ENCODE data around the gene NAGPA. TPM values are rescaled to one million over a fixed set of nuclear protein-coding genes. Genes with fewer than 3 reads are reported as not detected.
A peak's percentile ranks its signal among the peaks of the same experiment; 100 is the strongest.

NAGPA gene
- total and polyA plus RNA-seq, 2 of the 8 experiments (the other 6 are each of a cell fraction or from before 2014, with no cell fraction given) = 10.1 to 13.2 TPM

DNA sequence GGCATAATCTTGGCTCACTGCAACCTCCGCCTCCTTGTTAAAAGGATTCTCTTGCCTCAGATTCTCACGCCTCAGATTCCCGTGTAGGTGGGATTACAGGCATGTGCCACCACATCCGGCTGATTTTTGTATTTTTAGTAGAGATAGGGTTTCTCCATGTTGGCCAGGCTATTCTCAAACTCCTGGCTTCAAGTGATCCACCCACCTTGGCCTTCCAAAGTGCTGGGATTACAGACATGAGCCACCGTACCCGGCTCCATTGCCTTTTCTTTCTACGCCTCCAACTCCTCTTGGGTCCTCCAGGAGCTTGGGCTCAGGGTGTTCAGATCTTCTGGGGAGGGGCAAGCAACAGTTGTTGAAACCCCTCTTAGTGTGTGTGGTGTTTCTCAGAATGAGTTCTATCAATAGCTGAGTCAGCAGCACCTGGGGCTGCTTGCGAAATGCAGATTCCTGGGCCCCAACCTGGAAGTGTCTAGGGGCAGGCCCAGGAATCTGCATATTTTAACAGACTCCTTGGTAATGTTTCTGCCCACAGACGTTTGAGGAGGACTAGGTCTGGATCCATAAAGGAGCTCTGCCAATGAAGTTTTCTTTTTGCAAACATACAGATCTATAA, 44.2 kb downstream of the NAGPA start:
- Histone ChIP-seq H3K9me3 (ENCODE audit: insufficient read depth in 2 of 2, low read depth in 1 of 2, low read length in 1 of 2) (no peaks in the 10 kb centered on the region; a peak in 1 of 4 replicates), H3K23ac (ENCODE audit: insufficient read length) (no peak overlapping the region), H4K91ac (replicated peaks; ENCODE audit: insufficient read length, low read length) (no peak overlapping the region), H3K18ac (ENCODE audit: extremely low read depth, low read length) (no peak overlapping the region), H4K8ac (ENCODE audit: extremely low read depth, insufficient read depth, low read length) (no peak overlapping the region), H3K9ac (replicated peaks in 1 of 4; ENCODE audit: extremely low read depth in 1 of 4, low read depth in 3 of 4, low read length in 3 of 4) (no peak overlapping the region), H4K5ac (ENCODE audit: insufficient read length, low read depth, low read length) (no peak overlapping the region), H4K20me1 (replicated peaks in 1 of 2; ENCODE audit: control insufficient read depth in 1 of 2, insufficient read depth in 2 of 2, low read length in 2 of 2) (no peaks in the 10 kb centered on the region), H3K4me2 (ENCODE audit: insufficient read depth in 1 of 2, low read depth in 2 of 2, low read length in 2 of 2) (no peak overlapping the region), H2BK20ac (ENCODE audit: low read length) (no peak overlapping the region), H2BK12ac (ENCODE audit: low read depth, low read length) (no peak overlapping the region), H3K23me2 (ENCODE audit: low read depth, low read length) (peaks cover 4% of the 10 kb centered on the region; the same call in 1 of the 2 replicates), H3K4me1 (replicated peaks in 1 of 4; ENCODE audit: control insufficient read depth in 3 of 4, insufficient read depth in 4 of 4, low read length in 3 of 4) (peaks cover 0 to 3% (median 1%) of the 10 kb centered on the region in 4 experiments; a peak in 3 of 7 replicates), H2AFZ (ENCODE audit: low read length) (no peak overlapping the region), H3K79me1 (ENCODE audit: low read depth, low read length) (no peaks in the 10 kb centered on the region), H3K79me2 (ENCODE audit: control insufficient read depth in 1 of 2, insufficient read depth in 2 of 2, low read length in 2 of 2) (no peaks in the 10 kb centered on the region), H3K4me3 (ENCODE audit: extremely low read depth in 1 of 4, insufficient read depth in 2 of 4, low read depth in 3 of 4, low read length in 4 of 4) (no peak overlapping the region), H3K27me3 (replicated peaks in 1 of 4; ENCODE audit: control insufficient read depth in 3 of 4, extremely low read depth in 1 of 4, insufficient read depth in 3 of 4, low read length in 3 of 4) (peaks cover 4 to 26% (median 20%) of the 10 kb centered on the region in 4 experiments), H3K56ac (replicated peaks; ENCODE audit: insufficient read length, low read depth, low read length) (no peak overlapping the region), H3K14ac (ENCODE audit: insufficient read length) (no peak overlapping the region), H3K4ac (replicated peaks; ENCODE audit: insufficient read length, low read depth, low read length) (no peak overlapping the region), H3K36me3 (ENCODE audit: control insufficient read depth in 2 of 4, insufficient read depth in 4 of 4, low read length in 3 of 4) (no peaks in the 10 kb centered on the region), H2BK5ac (ENCODE audit: low read depth, low read length) (no peak overlapping the region), H2BK120ac (replicated peaks; ENCODE audit: low read depth, low read length) (no peak overlapping the region), H3K27ac (ENCODE audit: low read depth, low read length) (no peak overlapping the region), H2AK5ac (ENCODE audit: low read depth, low read length) (no peak overlapping the region), H2BK15ac (ENCODE audit: low read length) (no peak overlapping the region)
- DNase-seq (ENCODE audit: low read depth in 1 of 2, low spot score in 2 of 2) (no peak), FAIRE-seq (no peak)
- 95% methylated on average over 9 of the region's 9 CpGs; no CpG with 5 or more reads in 1 of the 2 experiments for WGBS, 2 experiments (ENCODE audit: extremely low coverage in 1 of 2, insufficient coverage in 1 of 2, insufficient read length in 1 of 2, insufficient replicate concordance in 2 of 2, low coverage in 1 of 2, low lambda C conversion rate in 2 of 2, missing lambda C conversion rate in 1 of 2)
- TF ChIP-seq BCL11A (IDR thresholded peaks at IDR 0.05; ENCODE audit: low read depth in 2 of 2, low read length in 2 of 2) (no peak), CHD1 (IDR thresholded peaks at IDR 0.05; ENCODE audit: low read depth, low read length) (no peak), MAFK (IDR thresholded peaks at IDR 0.05; ENCODE audit: low read depth, low read length) (peak; percentile 75)
- ChIA-PET CTCF (ENCODE audit: partially characterized antibody) (interaction anchor here (0.8 to 1.8 kb wide), 3 partner anchors 29 to 83 kb away, joined by 3 to 4 read pairs (median 3); no protein-coding TSS in a partner anchor), POLR2A (ENCODE audit: partially characterized antibody) (no interaction called here)

All from H1 (cell line).